GM19324 (cell line): Measurements from ENCODE around the gene LYRM2.

Source experiments
- ATAC-seq: cut with Tn5 transposase; IDR thresholded peaks from one replicate; pipeline ENCODE4 v1.9.1; 2021; ENCODE audit warnings: mild to moderate bottlenecking, moderate library complexity; ENCODE audit not compliant: unreplicated experiment, low FRiP score

LYRM2 gene

DNA sequence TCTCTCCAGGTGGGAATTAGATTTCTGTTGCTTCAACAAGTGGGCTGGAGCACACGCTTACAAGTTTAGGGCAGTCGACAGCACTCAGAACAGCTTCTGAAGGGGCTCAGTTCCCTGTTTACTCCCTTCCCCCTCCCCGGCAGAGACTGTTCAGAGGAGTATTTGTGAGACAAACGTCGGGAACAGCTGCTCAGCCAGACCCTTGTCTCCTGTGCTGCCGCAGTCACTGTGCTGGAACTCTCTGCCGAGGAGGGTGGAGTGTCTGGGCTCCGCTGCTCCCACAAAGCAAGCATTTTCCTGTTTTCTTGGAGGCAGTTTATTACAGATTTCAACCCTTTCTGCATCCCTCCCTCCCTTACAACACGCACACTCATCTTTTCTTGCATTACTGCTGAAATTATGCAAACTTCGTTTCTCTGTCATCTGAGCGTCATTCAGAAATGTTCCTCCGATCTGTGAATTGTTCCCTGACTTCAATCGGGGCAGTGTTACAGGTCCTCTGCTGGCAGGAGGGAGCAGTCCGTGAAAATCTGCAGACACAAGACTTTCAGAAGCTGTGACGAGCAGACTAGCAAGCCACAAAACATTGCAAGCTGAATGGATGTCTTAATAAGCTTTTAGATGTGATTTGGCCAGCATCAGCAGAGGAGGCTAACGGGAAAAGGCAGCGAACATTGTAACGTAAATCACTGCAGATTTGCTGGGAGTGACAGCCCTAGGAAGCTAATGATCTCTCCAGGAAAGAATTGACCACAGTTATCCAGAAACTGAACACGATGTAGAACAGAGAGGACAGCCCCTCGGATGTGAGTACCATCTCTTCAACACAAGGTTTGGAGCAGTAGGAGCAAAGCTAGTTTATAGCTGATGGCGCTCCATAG lies 76.2 kb downstream of the LYRM2 start:
- ATAC-seq: no peak

DNA sequence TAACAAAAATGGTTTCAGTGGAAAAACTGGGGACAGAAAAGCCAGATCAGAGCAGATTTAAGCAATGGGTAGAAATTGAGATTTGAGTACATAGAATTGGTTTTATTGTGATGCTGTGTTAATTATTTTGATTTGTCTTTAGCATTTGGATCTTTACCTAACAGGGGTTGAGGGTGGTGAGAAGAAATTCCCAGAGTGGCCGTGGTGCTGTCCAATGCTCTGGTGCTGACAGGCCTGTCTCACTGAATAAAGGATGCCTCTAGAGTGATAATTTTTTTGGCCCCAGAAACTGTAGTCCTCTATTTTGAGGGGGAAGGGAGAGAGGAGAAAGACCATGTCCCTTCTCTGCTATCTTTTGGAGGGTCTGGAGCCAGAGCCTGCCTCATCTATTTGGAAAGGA lies 79.1 kb downstream of the LYRM2 start:
- no peak for ATAC-seq

DNA sequence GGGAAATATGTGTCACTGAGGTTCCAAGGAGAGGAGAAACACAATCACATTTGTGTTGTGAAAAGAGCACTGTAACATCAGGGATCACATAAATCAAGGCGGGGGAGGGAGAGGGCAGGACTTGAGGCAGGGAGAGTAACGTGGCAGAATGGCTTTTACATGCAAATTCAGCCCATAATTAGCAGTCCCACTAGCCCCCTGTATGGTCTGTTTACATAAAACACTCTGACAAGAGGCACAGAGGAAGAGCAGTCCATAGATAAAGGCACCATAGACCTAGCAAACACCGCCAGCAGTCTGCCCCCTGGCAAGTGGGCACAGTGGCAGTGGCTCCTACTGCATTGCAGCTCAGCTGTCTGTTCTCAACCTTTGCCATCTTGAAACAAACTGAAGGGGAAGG lies 82.7 kb downstream of the LYRM2 start:
- no peak for ATAC-seq

DNA sequence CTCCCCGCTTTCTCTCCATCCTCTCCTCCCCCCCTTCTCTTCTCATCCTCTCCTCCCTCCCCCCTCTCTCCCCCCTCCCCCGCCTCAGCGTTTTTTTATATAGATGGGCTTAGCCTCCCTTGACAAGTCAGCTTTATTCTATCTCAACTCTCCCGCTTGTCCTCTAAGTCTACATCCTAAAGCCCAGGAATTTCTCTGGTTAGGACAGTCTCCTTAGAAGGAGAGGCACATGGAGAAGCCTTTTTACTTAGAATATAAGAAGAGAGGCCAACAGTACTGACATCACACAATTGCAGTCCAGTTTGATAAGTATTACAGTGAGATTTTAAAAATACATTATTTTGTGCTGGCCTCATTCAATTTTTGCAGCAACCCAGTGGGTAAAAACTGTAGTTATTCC lies 83.5 kb downstream of the LYRM2 start:
- no peak for ATAC-seq

DNA sequence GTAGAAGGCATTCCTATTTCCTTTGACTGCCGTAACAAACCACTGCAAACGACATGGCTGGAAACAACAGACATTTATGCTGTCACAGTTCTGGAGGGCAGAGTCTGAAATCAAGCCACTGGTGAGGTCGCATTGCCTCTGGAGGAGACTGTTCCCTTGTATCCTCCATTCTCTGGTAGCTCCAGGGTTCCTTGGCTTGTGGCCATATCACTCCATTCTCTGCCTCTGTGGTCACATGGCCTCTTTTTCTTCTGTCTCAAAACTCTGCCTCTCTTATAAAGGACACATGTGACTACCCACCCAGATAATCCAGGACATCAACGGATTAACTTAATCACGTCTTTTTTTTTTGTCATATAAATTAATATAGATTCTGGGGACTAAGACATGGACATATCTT lies 84.4 kb downstream of the LYRM2 start:
- ATAC-seq: no peak

DNA sequence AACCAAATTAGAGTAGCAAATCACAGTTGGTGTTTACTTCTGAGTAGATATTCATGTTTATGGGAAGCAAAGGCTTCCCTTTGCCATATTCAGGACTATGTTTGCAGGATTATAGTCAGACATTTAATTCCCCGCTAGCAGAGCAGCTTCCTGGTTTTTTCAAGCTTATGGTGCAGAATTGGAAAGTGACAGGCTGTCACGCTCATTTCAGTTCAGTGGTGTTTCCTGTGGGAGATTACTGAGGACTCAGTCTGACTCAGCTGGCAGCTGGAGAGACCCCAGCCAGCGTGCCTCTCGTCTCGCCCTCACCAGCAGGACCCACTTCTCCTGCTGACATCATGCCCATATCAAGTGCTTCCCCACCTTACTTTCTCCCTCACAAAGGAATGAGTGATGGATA lies 85.1 kb downstream of the LYRM2 start:
- ATAC-seq: no peak

DNA sequence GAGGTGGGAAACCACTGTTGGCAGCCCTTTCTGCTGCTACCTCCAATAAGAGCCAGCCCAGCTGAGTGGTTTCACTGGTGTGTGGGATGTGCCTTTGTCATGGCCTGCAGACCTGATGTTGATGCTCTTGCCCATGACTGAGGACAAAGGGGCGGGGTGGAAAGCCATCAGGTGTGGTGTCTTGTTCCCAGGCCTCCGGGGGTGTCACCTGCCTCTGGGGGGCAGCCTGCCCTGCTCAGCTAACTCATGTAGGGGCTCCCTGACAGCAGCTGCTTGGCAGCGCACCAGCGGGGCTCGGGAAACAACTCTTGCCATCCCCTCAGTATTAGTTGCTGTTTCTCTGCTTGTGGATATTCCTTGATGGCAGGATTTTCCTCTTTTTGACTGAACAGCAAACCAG lies 91.3 kb downstream of the LYRM2 start:
- ATAC-seq: no peak

DNA sequence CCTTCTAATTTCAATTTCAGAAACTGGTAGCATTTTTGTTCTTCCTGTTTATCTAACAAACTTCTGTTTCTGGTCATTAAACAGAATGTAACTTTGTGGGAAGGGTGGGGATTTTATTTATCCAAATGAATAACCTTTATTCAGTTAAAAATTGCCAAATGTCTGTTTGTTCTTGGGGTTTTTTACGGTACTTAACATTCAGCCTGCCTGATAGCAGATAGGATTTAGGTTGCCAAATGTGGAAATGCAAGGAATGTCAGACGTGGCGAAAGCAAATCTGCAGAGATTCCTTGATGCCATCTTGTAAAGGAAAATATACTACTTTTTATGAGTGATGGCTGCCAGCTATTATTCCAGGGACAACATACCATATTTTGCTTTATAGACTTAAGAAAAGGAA lies 95.7 kb downstream of the LYRM2 start:
- peak; percentile 27 for ATAC-seq

DNA sequence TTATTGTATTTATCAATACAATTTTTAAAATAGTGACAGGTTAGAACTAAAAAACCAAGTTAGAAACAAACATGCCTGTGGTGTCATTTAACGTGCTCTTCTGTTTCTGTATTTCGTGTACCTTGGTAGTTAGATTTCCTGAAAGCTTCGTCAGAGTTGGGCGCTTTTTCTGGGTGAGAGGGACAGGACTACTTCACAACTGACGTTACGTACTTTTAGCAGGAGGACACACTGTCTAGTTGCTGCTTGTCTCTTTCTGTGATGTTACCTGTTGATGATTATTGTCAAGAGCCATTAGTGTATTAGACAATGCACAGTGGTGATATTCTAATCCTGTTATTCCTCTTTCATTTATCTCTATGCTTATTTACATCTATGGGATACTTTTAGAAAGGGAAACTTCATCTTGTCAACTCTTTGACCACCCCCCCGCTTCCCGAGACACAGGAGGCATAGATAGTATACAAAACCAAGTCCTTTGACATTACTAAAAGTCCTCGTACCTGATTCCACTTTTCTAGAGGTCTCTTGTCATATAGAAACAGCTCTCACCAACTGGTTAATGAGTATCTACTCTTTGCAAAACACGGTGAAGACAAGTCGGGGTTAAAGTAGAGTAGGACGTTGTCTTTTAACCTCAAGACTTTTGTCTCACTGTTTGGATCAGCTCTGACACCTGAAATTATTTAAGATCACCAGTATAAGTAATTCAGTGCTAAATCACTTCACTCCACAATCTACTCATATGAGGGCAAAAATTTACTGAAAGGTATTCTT lies 96.3 kb downstream of the LYRM2 start:
- ATAC-seq: peak; percentile 80

DNA sequence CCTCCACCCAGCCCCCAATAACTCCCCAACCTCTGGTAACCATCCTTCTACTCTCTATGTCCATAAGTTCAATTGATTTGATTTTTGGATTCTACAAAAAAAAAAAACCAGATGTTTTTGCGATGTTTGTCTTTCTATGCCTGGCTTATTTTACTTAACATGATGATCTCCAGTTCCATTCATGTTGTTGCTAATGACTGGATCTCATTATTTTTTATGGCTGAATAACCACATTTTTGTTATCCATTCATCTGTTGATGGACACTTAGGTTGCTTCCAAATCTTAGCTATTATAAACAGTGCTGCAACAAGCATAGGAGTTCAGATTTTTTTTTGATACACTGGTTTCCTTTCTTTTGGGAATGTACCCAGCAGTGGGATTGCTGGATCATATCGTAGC lies 98.8 kb downstream of the LYRM2 start:
- ATAC-seq: no peak

DNA sequence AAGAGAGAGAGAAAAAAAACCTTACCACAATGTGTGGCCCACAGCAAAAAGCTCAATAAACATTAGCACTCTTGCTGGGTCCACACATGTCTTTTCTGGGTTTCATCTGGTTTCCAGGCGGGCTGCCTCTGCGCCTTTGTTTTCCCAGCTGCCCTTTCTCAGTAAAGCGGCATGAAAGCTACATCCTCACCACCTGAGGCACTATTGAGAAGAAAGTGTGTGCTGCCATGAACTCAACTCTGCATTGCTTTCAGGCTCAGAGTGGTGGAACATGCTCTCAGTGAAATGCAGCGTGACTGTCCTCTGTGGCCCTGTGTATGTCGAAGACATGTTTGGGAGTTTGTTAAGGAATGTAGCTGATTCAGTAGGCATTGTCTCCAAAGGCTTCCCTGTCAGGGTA lies 102.3 kb downstream of the LYRM2 start:
- ATAC-seq: no peak

DNA sequence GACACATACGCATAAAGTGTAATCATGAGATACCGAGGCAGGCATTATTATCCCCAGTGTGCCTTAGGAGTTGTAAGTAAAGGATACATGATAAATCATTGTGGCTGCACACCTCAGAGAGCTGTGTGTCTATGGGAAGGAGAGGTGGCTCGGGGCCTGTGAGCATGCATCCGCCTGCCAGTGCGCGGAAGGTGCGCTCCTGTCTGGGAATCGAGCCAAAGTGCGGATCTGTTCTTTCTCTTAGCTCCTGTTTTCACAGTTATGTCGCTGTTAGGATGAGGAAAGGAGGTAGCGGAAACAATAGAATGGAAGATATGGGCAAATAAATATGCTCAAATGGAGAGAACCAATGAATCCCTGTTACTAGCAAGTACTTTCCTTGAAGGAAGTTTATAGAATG lies 107.6 kb downstream of the LYRM2 start:
- no peak for ATAC-seq

DNA sequence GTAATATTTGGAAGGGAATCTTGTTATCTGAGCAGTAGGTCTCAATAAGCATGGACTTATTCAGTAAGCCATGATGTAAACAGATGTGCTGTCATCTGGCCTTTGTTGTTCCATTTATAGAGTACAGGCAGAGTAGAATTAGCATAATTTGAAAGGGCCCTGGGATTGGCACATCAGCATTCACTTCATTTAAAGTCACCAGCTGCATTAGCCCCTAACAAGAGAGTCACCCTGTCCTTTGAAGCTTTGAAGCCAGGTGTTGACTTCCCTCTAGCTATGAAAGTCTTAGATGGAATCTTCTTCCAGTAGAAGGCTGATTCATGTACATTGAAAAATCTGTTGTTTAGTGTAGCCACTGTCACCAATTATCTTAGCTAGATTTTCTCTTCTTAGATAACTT lies 109.7 kb downstream of the LYRM2 start:
- no peak for ATAC-seq

DNA sequence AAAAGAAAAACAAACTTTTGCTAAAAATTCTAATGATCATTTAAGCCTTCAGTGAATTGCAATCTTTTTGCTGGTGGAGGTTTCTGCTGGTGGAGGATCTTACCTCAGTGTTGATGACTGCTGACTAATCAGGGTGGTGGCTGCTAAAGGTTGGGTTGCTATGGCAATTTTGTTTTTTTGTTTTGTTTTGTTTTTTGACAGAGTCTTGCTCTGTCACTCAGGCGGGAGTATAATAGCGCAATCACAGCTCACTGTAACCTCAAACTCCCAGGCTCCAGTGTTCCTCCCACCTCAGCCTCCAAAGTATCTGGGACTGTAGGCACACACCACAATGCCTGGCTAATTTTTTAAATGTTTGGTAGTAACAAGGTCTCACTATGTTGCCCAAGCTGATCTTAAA lies 110.9 kb downstream of the LYRM2 start:
- no peak for ATAC-seq

DNA sequence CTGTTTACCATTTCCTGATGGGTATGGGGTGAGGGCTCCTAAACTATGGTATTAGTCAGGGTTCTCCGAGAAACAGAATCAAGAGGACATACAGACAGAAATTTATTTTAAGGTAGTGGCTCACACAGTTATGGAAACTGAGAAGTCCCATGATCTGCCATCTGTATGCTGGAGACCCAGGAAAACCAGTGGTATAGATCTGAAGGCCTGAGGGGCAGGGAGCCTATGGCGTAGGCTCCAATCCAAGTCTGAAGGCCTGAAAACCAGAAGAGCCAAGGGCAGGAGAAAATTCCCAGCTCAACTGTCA lies 112.0 kb downstream of the LYRM2 start:
- no peak for ATAC-seq

DNA sequence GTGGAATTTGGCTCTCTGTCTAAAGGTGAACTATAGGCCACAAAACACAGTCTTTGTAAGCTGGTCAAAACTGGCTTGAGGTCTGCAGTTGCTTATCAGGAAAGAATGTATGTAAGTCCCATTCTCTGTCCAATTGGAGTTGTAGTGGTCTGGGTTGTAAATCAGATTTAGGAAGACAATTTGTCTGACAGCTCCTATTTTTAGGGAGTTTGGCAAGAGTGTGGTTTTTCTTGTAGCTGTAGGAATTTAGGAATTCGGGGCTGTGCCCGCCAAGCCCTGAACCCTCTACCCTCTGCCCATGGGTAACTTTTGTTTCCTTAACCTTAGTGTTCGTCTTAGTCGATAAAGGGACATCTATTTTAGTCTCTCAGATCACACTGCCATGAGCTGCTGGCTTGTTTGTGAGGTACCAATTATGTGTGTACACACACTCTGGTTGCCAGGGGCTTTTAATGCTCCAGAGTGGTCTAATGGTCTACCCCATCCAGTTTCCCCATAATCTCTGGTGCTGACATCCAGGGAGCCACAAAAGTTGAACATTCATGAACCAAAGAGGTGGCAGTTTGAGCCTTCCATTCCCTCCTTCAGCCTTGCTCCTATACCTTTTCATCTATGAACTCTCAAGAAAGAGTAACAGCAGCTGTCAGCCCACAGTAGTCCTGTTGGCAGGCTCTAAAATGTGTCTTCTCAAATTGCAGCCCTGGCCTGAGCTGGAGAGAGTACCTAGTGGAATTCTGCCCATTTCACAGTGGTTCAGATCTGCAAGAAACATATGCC lies 112.6 kb downstream of the LYRM2 start:
- no peak for ATAC-seq

DNA sequence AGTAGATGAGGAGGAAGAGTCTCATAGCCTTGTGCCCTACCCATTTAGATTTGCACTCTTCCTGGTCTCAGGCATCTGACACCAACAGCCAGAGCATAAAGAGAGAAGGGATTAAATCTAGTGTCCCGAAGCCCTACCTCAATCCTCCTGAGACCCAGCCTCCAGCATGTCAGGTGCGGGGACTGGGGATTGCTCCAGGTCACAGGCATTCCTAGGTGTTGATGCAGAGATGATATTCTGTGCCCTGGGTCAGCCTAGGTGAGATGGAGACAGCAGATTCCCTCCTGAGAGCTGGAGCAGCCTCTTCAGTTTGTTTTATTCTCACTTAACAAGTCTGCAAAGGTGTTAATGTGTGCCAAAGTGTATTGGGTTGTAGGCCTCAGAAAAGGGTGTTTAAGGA lies 115.8 kb downstream of the LYRM2 start:
- no peak for ATAC-seq

DNA sequence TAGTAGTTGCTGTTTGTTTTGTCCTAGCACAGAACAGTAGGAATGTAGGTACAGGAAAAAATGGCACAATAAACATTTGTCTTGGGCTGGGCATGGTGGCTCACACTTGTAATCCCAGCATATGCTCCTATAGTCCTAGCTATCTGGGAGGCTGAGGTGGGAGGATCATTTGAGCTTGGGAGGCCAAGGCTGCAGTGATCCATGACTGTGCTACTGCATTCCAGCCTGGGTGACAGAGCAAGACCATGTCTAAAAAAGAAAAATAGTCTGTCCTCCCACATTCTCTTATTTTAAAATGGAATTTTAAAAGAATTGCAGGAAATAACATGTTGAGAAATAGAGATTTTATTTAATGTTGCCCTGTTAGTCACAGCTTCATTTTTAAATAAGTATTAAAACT lies 117.8 kb downstream of the LYRM2 start:
- no peak for ATAC-seq

DNA sequence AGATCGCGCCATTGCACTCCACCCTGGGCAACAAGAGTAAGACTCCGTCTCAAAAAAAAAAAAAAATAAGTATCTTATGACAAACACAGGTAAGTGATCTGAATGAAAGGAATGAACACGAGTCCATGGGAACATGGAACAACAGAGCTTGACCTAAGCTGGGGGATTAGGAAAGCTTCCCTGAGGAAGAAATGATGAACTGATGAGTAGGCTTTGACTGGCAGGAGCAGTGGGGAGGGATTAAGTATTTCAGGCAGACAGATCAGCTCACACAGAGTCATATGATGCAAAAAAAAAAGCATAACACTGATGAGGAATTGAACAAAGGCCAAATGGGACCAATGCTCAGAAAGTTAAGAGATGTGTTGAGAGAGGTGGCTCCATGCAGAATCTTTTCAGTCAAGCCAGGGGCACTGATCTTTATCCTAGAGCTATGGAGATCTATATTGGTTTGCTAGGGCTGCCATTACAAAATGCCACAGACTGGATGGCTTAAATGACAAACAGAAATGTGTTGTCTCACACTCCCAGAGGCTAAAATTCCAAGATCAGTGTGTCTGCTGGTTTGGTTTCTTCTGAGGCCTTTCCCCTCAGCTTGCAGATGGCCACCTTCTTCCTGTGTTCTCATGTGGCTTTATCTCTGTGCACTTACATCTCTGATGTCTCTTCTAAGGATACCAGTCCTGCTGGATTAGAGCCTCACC lies 120.0 kb downstream of the LYRM2 start:
- no peak for ATAC-seq
